CD14-positive monocyte (primary cell): ENCODE results near the gene SHOC1. TPM values are rescaled to one million over a fixed set of nuclear protein-coding genes. Genes with fewer than 3 reads are reported as not detected.

ENCODE experiments used
- DNase-seq, 3 donors: peaks; one replicate each; pipeline ENCODE4 v3.0.0-alpha.2; 2011 to 2022
- H2AFZ ChIP-seq: 2 replicates; pipeline ENCODE4 v1.6.0; 2012; ENCODE audit warnings: mild to moderate bottlenecking, low read depth, low read length, inconsistent platforms; ENCODE audit not compliant: insufficient read depth, poor library complexity, severe bottlenecking
- H3K27ac ChIP-seq, 2 donors: 1 replicate in 1 of 2; 2 replicates in 1 of 2; pipeline ENCODE4 v1.5.1; 2012 to 2013; ENCODE audit warnings: low read length in 2 of 2, control low read depth in 1 of 2, inconsistent platforms in 1 of 2, low read depth in 1 of 2, mild to moderate bottlenecking in 1 of 2
- H3K27me3 ChIP-seq, 2 donors: one replicate each; pipeline versions ENCODE4 v1.6.0 to v1.6.1; 2011 to 2013; ENCODE audit warnings: low read length in 2 of 2; ENCODE audit not compliant: control insufficient read depth in 2 of 2, insufficient read depth in 2 of 2
- H3K36me3 ChIP-seq, 2 donors: replicated peaks in 1 of 2; 1 replicate in 1 of 2; 2 replicates in 1 of 2; pipeline versions ENCODE4 v1.5.1 to v1.6.1; 2012 to 2013; ENCODE audit warnings: low read length in 2 of 2, control low read depth in 1 of 2, inconsistent platforms in 1 of 2, mild to moderate bottlenecking in 1 of 2; ENCODE audit not compliant: insufficient read depth in 2 of 2, control insufficient read depth in 1 of 2
- H3K4me1 ChIP-seq, 2 donors: 1 replicate in 1 of 2; 2 replicates in 1 of 2; pipeline versions ENCODE4 v1.5.1 to v1.6.1; 2012 to 2013; ENCODE audit warnings: low read length in 2 of 2, control low read depth in 1 of 2, inconsistent platforms in 1 of 2, mild to moderate bottlenecking in 1 of 2, moderate library complexity in 1 of 2; ENCODE audit not compliant: insufficient read depth in 2 of 2, control insufficient read depth in 1 of 2
- H3K4me2 ChIP-seq: replicated peaks from 2 replicates; pipeline ENCODE3; 2012; ENCODE audit warnings: low read length, moderate library complexity, mild to moderate bottlenecking; ENCODE audit not compliant: poor library complexity, severe bottlenecking; ENCODE audit errors: extremely low read depth
- H3K4me3 ChIP-seq, 3 experiments: fragments of 200-600 bp in 1 of 3; sonication (generic) in 1 of 3; replicated peaks in 1 of 3; 1 replicate in 2 of 3; 2 replicates in 1 of 3; pipeline ENCODE4 v1.5.1; 2011 to 2013; ENCODE audit warnings: low read length in 3 of 3, mild to moderate bottlenecking in 3 of 3, control low read depth in 2 of 3, low read depth in 2 of 3, inconsistent platforms in 1 of 3, moderate library complexity in 1 of 3
- H3K79me2 ChIP-seq: 2 replicates; pipeline ENCODE4 v1.6.0; 2012; ENCODE audit warnings: mild to moderate bottlenecking, control low read depth, inconsistent platforms, low read length, moderate library complexity; ENCODE audit not compliant: insufficient read depth
- H3K9ac ChIP-seq: 2 replicates; pipeline ENCODE4 v1.6.0; 2017; ENCODE audit warnings: low read length, mild to moderate bottlenecking; ENCODE audit not compliant: insufficient read depth, poor library complexity, severe bottlenecking
- H3K9me3 ChIP-seq, 2 donors: replicated peaks in 1 of 2; 1 replicate in 1 of 2; 2 replicates in 1 of 2; pipeline versions ENCODE4 v1.5.1 to v1.6.1; 2012 to 2013; ENCODE audit warnings: low read length in 2 of 2, control low read depth in 1 of 2; ENCODE audit not compliant: control insufficient read depth in 1 of 2, insufficient read depth in 1 of 2
- H4K20me1 ChIP-seq: 2 replicates; pipeline ENCODE4 v1.6.0; 2012; ENCODE audit warnings: mild to moderate bottlenecking, low read length, control low read depth, moderate library complexity; ENCODE audit not compliant: insufficient read depth
- H3K27ac Mint-ChIP-seq, 7 donors: one replicate each; pipeline ENCODE4 v1.8.0; 2020; ENCODE audit warnings: mild to moderate bottlenecking in 7 of 7, mixed read lengths in 7 of 7, moderate library complexity in 6 of 7, inconsistent platforms in 2 of 7
- H3K27me3 Mint-ChIP-seq, 3 donors: one replicate each; pipeline ENCODE4 v1.8.0; 2021 to 2022; ENCODE audit warnings: low read depth in 3 of 3, mild to moderate bottlenecking in 3 of 3, mixed read lengths in 3 of 3, moderate library complexity in 3 of 3, inconsistent platforms in 1 of 3
- H3K36me3 Mint-ChIP-seq, 2 donors: one replicate each; pipeline ENCODE4 v1.8.0; 2020; ENCODE audit warnings: mixed read lengths in 2 of 2, inconsistent platforms in 1 of 2, mild to moderate bottlenecking in 1 of 2
- H3K4me1 Mint-ChIP-seq: one replicate; pipeline ENCODE4 v1.8.0; 2020; ENCODE audit warnings: mild to moderate bottlenecking, mixed read lengths
- H3K4me3 Mint-ChIP-seq, 2 donors: one replicate each; pipeline ENCODE4 v1.8.0; 2020; ENCODE audit warnings: mild to moderate bottlenecking in 2 of 2, mixed read lengths in 2 of 2, moderate library complexity in 1 of 2
- H3K9me3 Mint-ChIP-seq, 7 donors: one replicate each; pipeline ENCODE4 v1.8.0; 2020 to 2022; ENCODE audit warnings: mixed read lengths in 7 of 7, mild to moderate bottlenecking in 6 of 7, moderate library complexity in 6 of 7, inconsistent platforms in 2 of 7
- CTCF ChIP-seq: fragments of 200-600 bp; IDR thresholded peaks from one replicate; pipeline ENCODE4 v1.8.0; 2022; ENCODE audit warnings: antibody characterized with exemption, mild to moderate bottlenecking
- WGBS: methylation state at CpG from one replicate; pipeline ENCODE4 v1.1.5; 2013; ENCODE audit warnings: missing lambda C conversion rate; ENCODE audit not compliant: insufficient coverage; 5-methylcytosine and 5-hydroxymethylcytosine counted together
- intact Hi-C, 2 donors: fragments of 100-400 bp; cut with micrococcal nuclease; formaldehyde crosslinking; loops; one replicate each; pipeline versions ENCODE4 v1.15.0 to v1.15.1; 2023
- polyA plus RNA-seq, 3 donors: library from polyadenylated mRNA; depleted of rRNA in 1 of 3; unstranded in 2 of 3; stranded (reverse) in 1 of 3; fragments of 300-500 nt in 2 of 3; fragments of >200 nt in 1 of 3; fragmentation: Illumina TruSeq in 2 of 3; gene quantifications; 1 replicate in 2 of 3; 2 replicates in 1 of 3; pipeline ENCODE4 v1.2.3, GENCODE V29; 2012 to 2021

The SHOC1 gene
- polyA plus RNA-seq, 3 donors = not detected

GRCh38 chr9:111833941-111834340 is 39.2 kb upstream of the SHOC1 start:
- Histone ChIP-seq H3K9me3 (no peaks in the 10 kb centered on the region), H3K4me1 (peaks cover under 1 to 4% of the 10 kb centered on the region in 2 donors), H3K9ac (no peak overlapping the region), H3K4me3 (no peak overlapping the region), H3K36me3 (no peaks in the 10 kb centered on the region), H3K79me2 (no peaks in the 10 kb centered on the region), H4K20me1 (no peaks in the 10 kb centered on the region), H3K27ac (no peak overlapping the region), H3K27me3 (no peaks in the 10 kb centered on the region), H2AFZ (no peak overlapping the region), H3K4me2 (no peak overlapping the region)
- H3K9me3 Mint-ChIP-seq = peaks cover 0 to 1% (median 0%) of the 10 kb centered on the region in 7 donors
- intact Hi-C loops = no loop called here
- WGBS = no CpG with 5 or more reads among the region's 4 CpGs
- DNase-seq = no peak
- H3K27ac Mint-ChIP-seq = no peak overlapping the region
- no peak for TF ChIP-seq CTCF
- H3K27me3 Mint-ChIP-seq = peaks cover 5 to 12% (median 5%) of the 10 kb centered on the region in 3 donors
- no peak overlapping the region for H3K4me3 Mint-ChIP-seq
- no peaks in the 10 kb centered on the region for H3K36me3 Mint-ChIP-seq
- H3K4me1 Mint-ChIP-seq = peaks cover 8% of the 10 kb centered on the region

- H3K27me3 Mint-ChIP-seq = peaks cover 3 to 12% (median 5%) of the 10 kb centered on the region in 3 donors
- intact Hi-C loops = no loop called here
- H3K27ac ChIP-seq = no peak overlapping the region
- peaks cover 0 to 1% (median 0%) of the 10 kb centered on the region in 7 donors for H3K9me3 Mint-ChIP-seq
- no peak overlapping the region for H3K9ac ChIP-seq
- H3K9me3 ChIP-seq = no peaks in the 10 kb centered on the region
- no peak overlapping the region for H3K4me3 ChIP-seq
- WGBS = no CpG with 5 or more reads among the region's 2 CpGs
- H4K20me1 ChIP-seq = no peaks in the 10 kb centered on the region
- no peaks in the 10 kb centered on the region for H3K4me1 Mint-ChIP-seq
- H3K79me2 ChIP-seq = no peaks in the 10 kb centered on the region
- H3K4me3 Mint-ChIP-seq = no peak overlapping the region
- no peak overlapping the region for H3K4me2 ChIP-seq
- DNase-seq = no peak
- TF ChIP-seq CTCF = no peak
- H3K4me1 ChIP-seq = no peaks in the 10 kb centered on the region
- H3K36me3 Mint-ChIP-seq = no peaks in the 10 kb centered on the region
- no peak overlapping the region for H3K27ac Mint-ChIP-seq
- no peaks in the 10 kb centered on the region for H3K27me3 ChIP-seq
- H3K36me3 ChIP-seq = no peaks in the 10 kb centered on the region
- no peak overlapping the region for H2AFZ ChIP-seq
These were observed 37.7 kb upstream of the SHOC1 start for GRCh38 chr9:111832449-111832848.
